ENCODE data around the gene FUT7.

The FUT7 gene

DNA sequence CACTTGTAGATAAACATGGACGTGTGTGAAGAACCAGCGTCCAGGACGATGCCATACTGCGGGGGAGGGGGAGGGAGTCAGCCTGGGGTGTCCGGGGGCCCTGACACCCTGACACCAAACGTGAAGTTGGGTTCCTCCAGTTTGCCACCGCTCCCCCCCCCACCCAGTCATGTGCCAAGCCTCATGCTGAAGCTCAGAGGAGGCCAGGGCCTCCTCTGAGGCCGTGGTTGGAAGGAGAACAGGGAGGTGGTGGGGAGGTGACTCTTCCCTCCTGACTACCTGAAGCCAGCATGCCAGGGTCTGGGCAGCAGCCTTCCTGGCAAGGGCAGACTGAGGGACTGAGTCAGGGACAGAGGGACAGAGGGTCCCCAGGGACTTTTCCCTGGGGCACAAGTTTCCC, 20.4 kb upstream of the FUT7 start:
- TF ChIP-seq, protein P1, sequence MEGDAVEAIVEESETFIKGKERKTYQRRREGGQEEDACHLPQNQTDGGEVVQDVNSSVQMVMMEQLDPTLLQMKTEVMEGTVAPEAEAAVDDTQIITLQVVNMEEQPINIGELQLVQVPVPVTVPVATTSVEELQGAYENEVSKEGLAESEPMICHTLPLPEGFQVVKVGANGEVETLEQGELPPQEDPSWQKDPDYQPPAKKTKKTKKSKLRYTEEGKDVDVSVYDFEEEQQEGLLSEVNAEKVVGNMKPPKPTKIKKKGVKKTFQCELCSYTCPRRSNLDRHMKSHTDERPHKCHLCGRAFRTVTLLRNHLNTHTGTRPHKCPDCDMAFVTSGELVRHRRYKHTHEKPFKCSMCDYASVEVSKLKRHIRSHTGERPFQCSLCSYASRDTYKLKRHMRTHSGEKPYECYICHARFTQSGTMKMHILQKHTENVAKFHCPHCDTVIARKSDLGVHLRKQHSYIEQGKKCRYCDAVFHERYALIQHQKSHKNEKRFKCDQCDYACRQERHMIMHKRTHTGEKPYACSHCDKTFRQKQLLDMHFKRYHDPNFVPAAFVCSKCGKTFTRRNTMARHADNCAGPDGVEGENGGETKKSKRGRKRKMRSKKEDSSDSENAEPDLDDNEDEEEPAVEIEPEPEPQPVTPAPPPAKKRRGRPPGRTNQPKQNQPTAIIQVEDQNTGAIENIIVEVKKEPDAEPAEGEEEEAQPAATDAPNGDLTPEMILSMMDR (IDR thresholded peaks at IDR 0.05; ENCODE audit: borderline replicate concordance, insufficient read depth, low read depth, low read length) = no peak
- H3K4me3 ChIP-seq (ENCODE audit: low read depth, low read length) = no peak overlapping the region

DNA sequence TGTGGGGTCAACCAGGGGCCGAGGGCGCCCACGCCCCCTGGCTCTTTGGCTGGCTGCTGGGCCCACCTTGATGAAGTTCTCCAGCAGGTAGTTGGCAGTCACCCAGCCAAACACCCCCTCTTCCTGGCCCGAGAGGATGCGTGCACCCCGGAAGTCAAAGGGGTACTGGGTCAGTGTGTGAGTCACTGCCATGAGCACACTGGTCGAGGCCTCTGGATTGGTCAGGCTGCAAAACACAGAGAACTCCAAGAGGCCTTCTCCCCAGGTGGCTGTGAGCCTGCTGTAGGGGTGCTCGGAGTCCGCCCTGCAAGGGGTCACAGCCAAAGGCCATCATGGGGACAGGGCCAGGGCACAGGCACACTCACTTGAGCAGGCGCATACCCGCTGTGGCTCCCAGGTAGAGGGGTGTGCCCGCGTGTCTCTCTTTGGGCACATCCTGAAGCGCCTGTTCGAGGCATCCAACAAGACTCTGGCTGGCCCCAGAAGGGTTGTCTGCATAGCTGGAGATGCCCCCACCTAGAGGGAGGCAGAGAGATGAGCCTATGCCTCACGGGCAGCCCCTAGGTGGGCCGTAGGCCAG, 19.3 kb upstream of the FUT7 start:
- H3K4me3 ChIP-seq (ENCODE audit: low read depth, low read length) = no peak overlapping the region
- TF ChIP-seq, protein P1 (IDR thresholded peaks at IDR 0.05; ENCODE audit: borderline replicate concordance, insufficient read depth, low read depth, low read length) = no peak

DNA sequence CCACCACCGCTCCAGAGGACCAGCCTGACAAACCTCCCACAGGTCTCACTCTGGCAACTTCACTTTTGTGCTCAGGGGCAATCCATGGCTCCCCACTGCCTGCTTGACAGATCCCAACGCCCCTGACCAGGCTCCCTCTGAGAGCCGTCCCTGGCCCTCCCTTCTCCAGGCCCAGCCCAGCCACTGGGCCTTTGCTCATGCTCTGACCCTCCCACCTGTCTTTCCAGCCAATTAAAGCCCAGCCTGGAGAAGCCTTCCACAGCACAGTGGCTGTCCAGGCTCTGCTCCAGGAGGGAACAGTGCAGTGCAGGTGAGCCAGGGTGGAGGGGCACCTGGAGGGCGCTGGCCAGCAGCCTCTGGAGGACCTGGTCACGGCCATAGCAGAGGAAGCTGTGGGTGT, 18.7 kb upstream of the FUT7 start:
- no peak overlapping the region for H3K4me3 ChIP-seq (ENCODE audit: low read depth, low read length)
- TF ChIP-seq, protein P1 (IDR thresholded peaks at IDR 0.05; ENCODE audit: borderline replicate concordance, insufficient read depth, low read depth, low read length) = no peak

DNA sequence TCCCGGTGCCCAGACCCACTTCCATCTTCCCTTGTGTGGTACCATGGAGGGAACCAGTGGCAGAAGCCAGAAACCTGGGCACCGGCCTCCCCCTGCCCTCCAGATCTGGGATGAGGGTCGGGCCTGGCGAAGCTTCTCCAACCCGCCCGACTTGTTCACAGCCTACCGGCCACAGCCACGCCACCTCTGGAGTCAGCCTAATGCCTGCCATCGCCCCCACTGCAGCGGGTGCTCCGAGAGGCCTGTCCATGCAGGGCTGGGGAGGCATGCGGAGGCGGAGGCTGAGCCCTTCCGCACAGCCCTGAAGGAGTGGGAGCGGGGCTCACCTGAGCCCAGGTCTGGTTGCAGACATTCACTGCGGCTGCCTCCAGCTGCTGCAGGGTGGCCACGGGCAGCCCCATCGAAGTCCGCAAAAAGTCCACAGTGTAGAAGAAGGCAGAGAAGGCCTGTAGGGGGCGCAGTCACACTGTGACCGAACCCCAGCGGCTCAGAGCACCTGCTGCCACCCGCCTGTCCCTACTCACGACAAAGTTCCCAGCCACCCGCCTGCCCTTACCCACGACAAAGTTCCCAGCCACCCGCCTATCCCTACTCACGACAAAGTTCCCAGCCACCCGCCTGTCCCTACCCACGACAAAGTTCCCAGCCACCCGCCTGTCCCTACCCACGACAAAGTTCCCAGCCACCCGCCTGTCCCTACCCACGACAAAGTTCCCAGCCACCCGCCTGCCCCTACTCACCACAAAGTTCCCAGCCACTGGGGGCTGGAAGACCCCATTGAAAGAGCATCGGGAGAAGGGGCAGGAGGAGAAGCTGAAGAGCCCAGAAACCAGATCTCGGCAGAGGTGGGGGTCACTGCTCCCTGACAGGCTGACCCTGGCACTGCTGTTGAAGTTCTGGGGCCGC, 17.9 kb upstream of the FUT7 start:
- no peak overlapping the region for H3K4me3 ChIP-seq (ENCODE audit: low read depth, low read length)
- TF ChIP-seq, protein P1 (IDR thresholded peaks at IDR 0.05; ENCODE audit: borderline replicate concordance, insufficient read depth, low read depth, low read length) = peak; percentile 65

DNA sequence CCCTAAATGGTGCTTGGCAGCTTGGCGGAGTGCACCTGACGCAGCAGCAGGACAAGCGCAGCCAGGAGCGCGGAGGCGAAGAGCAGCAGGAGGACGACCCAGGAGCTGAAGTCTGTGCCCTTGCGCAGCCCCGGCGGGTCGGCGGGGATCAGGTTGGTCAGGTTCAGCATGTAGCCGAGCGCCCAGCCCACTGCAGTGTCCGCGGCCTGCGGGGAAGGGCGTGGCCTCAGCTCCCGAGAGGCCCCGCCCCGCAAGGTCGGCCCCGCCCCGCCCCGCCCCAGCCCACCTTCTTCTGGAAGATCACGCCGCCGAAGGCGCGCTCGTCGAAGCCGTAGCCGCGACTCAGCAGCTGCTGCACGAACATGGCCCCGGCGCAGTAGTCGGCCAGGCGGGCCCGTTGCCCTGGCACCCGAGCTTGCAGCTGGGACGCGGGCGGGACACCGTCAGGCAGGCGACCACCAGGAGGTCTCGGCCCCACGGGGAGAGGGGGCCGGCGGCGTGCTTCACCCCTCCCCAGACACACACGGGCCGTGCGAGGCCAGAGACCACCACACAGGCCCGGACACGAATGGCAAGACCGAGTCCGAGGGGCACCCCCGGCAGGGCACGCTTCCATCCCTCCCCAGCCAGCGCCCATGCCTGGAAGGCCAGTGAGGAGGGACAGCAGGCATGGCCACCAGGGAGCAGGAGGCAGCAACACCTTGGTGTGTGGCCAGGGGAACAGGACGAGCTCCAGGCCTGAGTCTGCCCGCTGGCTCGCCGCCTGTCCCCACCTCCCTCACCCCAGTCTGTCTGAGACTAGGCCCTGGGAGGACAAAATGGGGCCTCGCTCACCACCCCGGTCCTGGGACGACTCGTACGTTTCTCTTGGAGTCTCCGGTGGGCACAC, 17.0 kb upstream of the FUT7 start:
- TF ChIP-seq, protein P1 (IDR thresholded peaks at IDR 0.05; ENCODE audit: borderline replicate concordance, insufficient read depth, low read depth, low read length) = no peak
- H3K4me3 ChIP-seq (ENCODE audit: low read depth, low read length) = no peak overlapping the region

DNA sequence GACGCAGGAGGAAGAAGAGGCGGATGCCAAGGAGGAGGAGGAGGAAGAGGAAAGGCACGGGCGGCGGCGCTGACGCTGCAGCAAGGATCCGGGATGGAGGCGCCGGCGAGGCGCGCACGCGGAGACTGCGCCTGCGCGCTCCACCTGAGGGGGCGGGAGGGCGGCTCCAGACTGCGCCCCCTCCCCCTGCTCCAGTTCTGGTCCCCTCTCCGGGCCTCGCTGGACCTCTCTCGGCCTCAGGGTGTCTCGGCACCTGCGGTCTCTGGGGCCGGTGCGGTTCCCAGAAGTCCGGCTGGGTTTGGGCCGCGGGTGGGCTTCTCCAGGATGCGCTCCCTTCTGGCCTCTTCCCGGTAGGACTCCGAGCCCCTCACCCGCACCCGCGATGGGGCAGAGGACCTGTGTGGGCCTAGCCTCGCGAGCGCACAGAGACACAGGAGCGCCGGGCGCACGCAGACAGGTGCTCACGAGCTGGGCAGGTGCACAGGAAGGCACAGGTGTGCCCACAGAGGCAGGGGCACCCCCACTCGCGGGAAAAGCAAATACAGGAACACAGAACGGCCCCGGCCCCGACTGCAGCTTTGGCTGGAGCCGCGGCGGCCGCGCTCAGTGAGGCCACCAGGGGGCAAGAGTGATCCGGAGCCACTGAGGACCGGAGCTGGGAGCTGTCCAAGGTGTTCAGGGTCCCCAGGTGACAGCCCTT, 14.3 kb upstream of the FUT7 start, which contains the start of gene NPDC1:
Gene NPDC1 (minus strand): TSS at position 90 of the 700 bp plus-strand sequence. CDS start 188 bp downstream, outside the sequence.
- TF ChIP-seq, protein P1 (IDR thresholded peaks at IDR 0.05; ENCODE audit: borderline replicate concordance, insufficient read depth, low read depth, low read length) = peak; percentile 92
- H3K4me3 ChIP-seq (ENCODE audit: low read depth, low read length) = no peak within 1 kb of the TSS
